NCI-H2107 treated with DMSO at 0.1 percent for 48 hours (cell line): ENCODE results near the gene CD207.
"Not testable (repeated sequence)": the region's sequence is repeated elsewhere in the genome, so short reads cannot be mapped to it uniquely, and the experiment has no call there.

Experiments
- DNase-seq: peaks from one replicate; lab custom pipeline; 2025; ENCODE audit not compliant: unreplicated experiment; lab: John Stamatoyannopoulos, UW

The CD207 gene

GRCh38 chr2:70829916-70830315 lies 5.7 kb downstream of the CD207 start:
- no peak for DNase-seq

GRCh38 chr2:70828914-70829824 lies 6.4 kb downstream of the CD207 start:
- no peak for DNase-seq

DNA sequence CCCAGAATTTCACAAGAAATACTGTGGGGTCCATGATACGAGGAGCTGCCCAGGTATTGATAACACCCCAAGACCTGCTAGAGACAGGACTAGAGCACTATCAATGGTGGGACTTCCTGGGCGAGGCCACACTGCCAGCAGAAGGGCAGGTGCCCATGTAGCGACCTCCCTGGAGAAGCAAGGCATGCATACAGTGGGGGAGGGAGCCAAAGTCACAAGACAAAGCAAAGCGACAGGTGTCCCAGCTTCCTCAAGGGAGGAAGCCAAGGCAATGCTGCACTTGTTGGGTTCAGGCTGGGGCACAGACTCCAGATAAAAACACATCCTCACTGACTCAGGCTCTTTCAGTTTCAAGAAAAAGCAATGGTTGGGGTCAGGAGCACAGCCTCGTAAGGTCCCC lies 7.5 kb downstream of the CD207 start:
- no peak for DNase-seq

DNA sequence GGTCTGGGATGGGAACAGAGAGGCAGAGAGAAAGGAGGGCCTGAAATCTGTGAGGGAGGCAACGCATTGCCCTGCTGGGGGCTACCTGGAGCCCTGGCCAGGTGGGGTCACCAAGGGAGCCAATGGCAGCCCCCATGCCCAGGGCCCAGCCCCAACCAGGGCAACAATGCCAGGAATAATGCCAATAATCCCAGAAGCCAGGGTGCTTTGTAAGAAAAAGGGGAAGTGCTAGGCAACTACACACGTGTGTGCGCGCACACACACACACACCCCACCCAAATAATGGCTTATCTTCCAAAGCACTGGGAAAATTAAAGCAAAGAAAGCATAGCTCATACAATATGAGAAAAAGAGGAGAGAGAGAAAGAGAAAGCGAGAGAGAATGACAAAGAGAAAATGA lies 8.2 kb downstream of the CD207 start:
- no peak for DNase-seq

GRCh38 chr2:70826696-70827350 lies 8.8 kb downstream of the CD207 start:
- DNase-seq, result no peak

DNA sequence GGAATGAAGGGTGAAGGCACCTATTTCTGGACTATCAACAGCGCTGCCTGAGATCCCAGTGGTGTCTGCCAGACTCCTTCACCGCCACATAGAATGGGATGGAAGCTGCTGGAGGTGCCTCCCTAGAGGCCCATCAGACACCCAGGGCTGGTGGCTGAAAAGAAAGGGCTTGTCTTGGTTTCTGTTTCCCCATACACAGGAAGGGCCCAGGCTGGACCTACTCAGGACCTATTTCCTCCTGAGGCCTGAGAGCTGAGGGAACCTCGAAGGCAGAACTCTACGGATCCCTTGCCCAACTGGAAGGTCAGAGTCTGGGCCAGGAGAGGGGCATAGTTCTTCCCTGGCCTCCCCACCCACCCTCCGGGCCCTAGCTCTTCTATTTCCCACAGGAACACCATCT lies 12.4 kb downstream of the CD207 start:
- DNase-seq, result no peak

- DNase-seq, result no peak
These were observed 12.8 kb downstream of the CD207 start for GRCh38 chr2:70822843-70823242.

DNA sequence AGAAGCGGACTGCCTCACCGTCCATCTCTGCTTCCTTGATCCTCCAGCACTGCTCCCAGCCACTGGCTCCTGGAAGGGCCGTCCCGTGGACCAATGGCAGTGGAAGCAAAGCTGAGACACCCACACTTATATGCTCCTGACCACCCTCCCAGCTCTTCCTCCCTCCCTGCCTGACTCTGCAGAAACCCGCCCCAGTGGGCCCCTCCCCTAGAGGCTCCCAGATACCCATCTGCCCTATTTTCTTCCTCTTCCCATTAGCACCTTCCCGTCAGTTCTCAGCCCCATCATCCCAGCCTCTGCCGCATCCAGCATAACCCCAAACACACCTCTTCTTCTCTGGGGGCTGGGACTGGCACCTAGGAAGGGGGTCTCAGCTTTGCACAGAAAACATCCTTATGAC lies 15.1 kb downstream of the CD207 start, which contains the start of gene CLEC4F:
CLEC4F (minus strand) TSS at position 101 of the 400 bp plus-strand sequence; CDS start at position 25, 76 bp downstream.
- DNase-seq, result no peak

DNA sequence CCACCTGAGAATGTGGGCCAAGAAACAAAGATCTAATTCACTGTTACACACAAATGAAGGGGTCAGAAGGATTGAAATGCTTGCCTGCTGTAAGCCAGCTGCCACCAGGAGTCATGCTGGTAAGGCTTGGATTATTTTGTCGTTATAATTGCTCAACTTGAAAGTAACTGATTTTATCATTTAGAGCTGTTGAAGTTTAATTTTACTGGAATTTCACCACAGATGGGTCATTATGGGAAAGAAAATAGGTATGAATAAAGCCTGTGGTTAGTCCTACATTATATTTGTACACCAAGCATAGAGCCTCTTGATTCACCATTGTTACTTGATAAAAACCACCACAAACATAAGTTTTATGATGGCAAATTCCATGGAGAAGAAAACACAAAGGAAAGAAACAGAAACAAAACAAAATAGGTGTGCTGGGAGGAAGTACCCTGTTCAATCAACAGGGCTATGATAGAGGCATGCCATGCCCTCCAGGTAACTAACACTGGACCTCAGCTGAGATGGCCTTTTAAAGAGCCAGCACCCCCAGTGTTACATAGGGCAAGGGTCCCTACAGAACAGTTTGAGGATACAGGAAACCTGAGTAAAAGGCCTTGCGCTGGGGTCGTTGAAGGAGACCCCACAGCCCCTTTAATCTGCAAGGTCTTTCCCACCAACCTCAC lies 18.2 kb downstream of the CD207 start:
- peak; percentile 4 for DNase-seq

DNA sequence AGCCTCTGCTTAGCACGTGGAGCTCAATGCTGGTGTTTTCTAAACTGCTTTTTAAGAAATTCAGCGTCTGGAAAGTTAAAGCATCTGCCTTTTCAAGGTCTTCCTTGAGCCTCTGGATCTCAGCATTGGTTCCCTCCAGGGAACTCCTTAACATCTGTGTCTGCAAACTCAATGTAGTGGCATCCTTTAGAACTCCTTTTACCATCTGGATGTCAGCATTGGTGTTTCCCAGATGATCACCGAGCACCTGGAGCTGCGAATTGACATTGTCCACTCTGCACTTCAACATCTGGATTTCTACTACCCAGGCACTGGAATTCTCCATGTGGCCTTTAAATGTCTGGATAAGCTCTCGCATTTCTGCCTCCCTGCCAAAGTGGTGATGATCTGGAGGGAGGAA lies 18.9 kb downstream of the CD207 start:
- no peak for DNase-seq

DNA sequence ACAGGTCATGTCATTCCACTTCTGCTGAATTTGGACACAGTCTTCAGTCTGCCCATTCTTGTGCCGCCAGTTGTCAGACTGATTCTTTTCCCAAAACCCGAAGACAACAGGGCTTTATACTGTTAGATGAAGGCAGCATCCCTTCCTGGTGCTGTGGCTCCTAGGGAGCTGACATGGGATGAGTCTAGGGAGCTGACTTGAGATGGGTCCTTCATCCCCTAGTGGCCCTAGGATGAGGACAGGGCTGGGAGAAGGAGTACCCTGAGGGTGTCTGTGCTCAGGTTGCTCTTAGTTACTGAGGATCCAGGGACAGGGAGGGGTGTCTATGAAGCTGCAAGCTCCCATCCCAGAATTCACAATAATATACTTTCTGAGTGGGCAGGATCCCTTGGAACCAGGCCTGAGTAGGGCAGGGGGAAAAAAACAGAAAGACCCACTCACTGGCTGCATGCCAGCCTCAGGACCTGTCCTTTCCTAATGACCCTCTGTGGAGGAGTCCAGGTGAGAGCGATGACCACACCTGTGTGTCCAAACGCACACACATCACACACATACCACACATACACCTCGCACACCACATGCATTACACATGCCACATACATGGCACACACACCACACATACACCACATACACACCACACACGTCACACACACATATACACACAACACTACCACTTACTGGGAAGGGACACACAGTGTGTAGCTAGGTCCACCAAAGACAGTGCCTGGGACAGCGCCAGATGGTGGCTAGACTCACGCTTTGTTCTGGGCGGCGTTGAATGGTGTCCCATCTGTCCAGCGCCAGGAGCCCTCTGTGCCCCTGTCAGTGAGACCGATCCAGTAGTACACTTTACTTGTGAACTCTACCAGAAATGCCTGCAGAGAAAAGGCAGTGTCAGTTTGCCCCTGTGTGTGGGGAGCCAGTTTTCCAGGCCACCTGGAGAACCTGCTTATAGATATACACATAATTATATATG lies 26.3 kb downstream of the CD207 start:
- no peak for DNase-seq

DNA sequence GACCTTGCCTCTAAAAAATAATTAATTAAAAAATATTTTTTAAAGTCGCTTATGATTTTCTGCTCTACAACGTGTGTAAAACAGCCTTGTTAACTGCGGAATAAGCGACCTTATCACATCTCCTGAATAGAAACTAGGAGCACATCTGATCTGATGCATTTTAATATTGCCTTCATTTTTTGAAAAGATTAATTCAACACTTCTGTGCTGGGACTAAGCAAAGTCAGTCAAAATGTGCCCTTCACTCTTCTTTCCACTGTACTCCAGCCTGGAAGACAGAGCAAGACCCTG lies 27.8 kb downstream of the CD207 start:
- no peak for DNase-seq

DNA sequence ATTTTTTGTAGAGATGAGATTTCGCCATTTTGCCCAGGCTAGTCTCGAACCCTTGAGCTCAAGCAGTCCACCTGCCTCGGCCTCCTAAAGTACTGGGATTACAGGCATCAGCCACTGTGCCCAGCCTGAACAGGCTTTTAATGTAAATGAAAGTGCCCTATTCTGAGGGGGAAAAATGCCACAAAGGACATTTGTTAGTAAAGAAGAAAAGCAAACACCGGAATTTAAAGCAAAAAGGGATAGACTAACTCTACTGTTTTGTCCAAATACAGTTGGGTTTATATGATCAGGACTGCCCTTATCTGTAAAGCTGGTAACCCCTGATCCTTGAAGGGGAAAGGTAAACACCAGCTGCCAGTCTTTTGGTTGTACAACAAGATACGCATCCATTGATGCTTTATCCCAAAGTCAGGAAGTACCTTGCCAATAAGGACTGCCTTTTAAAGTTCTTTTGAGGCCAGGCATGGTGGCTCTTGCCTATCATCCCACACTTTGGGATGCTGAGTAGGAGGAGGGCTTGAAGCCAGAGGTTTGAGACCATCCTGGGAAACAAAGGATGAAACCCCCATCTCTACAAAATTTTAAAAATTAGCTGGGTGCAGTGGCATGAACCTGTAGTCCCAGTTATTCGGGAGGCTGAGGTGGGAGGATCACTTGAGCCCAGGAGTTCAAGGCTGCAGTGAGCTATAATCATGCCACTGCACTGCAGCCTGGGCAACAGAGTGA lies 28.4 kb downstream of the CD207 start:
- DNase-seq, result no peak

- no peak for DNase-seq
These were observed 29.0 kb downstream of the CD207 start for GRCh38 chr2:70806620-70807019.

DNA sequence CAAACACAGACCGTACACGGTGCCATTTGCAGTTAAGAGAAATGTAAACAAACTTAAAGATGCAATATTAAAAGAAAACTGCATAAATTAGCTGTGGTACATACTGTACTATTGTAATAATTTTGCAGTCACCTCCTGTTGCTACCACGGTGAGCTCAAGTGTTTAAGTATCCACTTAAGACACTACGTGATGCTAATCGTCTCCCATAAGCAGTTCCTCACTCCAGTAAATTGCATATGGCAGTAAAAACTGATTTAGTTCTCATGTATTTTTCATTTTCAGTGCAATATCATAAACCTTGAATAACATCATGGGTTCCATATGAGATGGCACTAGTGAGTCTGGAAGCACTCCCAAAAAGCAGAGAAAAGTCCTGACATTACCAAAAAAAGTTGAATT lies 29.6 kb downstream of the CD207 start:
- DNase-seq, result peak; percentile 6

DNA sequence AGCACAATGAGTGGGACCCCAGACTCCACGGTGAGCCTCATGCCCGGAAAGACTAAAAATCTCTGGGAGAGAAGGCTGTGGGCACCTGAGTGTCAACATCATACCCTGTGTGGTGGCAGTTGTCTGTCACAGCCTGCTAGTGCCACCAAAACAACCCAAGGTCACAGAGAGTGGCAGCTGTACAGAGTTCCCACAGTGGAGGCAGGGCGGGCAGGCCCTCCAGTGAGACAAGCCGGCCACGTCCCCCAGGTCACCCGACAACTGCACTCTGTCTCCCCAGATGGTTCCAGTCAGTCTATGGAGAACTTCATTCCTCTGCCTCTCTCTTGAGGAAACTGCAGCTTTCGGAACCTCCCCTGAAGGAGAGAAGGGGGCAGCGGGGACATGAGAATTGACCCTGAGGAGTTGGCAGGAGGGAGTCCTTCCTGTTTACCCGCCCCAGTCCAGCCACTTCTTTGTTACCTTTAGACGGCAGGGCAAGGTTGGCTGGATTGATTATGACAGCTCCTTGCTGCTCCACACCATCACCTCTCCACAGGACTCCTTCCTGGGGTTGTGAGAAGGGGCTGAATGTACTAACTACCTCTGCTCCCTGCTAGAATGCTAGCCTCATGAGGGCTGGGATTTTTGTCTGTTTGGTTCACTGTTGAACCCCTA lies 33.9 kb downstream of the CD207 start:
- no peak for DNase-seq

- no peak for DNase-seq
These were observed 35.9 kb downstream of the CD207 start for GRCh38 chr2:70799706-70800105.

GRCh38 chr2:70797996-70798395 lies 37.6 kb downstream of the CD207 start:
- not testable (repeated sequence) for DNase-seq

- DNase-seq, result no peak
These were observed 38.1 kb downstream of the CD207 start for GRCh38 chr2:70797506-70797905.

DNA sequence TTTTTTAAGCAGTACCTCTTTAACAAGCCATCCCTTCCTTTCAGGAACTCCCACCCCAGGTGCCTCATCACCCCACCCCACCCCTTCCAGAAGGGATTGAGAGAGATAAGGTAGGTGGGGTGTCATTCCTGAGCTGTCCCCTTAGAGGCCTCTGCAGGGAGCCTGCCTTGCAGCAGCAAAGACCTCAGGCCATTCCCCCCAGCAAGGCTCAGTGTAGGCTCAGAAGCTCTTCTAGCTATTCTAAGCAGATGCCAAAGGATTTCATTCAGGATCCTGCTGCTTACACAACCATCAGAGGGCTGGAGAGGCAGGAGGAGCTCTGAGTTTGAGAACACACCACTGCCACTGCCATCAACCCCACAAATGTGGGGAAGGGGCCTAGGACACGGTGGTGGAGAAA lies 39.4 kb downstream of the CD207 start:
- DNase-seq, result no peak
